GM12801 (cell line): ENCODE data around the gene UBA5.

ENCODE experiments used
- TF ChIP-seq, protein P1 (sequence below): IDR thresholded peaks from one replicate; pipeline ENCODE4 v1.5.1; 2011; ENCODE audit warnings: control low read depth; ENCODE audit not compliant: insufficient read length; ENCODE audit errors: extremely low read depth

The UBA5 gene

DNA sequence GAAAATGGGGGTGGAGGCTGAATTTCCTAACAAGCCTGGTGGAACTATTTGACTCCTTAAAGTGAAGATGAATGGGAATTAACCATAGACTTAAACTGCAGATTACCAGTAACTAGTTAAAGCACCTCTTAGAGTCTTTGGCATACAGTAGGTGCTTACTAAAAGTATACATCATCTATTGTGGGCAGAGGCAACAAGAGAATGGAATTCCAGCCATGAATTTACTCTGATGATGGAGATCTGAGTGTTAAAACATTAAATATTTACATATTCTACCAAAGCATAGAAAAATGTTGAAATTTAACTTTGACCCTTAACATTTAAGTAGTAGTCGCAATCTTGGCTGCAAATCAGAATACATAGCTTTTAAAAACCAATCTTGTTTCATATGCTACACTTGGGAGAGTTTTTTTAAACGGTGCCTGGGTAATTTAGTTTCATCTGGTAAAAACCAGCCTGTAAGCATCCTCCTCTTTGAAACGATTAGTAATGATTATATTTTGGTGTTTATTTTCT lies 5.2 kb downstream of the UBA5 start:
- TF ChIP-seq, protein P1, sequence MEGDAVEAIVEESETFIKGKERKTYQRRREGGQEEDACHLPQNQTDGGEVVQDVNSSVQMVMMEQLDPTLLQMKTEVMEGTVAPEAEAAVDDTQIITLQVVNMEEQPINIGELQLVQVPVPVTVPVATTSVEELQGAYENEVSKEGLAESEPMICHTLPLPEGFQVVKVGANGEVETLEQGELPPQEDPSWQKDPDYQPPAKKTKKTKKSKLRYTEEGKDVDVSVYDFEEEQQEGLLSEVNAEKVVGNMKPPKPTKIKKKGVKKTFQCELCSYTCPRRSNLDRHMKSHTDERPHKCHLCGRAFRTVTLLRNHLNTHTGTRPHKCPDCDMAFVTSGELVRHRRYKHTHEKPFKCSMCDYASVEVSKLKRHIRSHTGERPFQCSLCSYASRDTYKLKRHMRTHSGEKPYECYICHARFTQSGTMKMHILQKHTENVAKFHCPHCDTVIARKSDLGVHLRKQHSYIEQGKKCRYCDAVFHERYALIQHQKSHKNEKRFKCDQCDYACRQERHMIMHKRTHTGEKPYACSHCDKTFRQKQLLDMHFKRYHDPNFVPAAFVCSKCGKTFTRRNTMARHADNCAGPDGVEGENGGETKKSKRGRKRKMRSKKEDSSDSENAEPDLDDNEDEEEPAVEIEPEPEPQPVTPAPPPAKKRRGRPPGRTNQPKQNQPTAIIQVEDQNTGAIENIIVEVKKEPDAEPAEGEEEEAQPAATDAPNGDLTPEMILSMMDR, result no peak

DNA sequence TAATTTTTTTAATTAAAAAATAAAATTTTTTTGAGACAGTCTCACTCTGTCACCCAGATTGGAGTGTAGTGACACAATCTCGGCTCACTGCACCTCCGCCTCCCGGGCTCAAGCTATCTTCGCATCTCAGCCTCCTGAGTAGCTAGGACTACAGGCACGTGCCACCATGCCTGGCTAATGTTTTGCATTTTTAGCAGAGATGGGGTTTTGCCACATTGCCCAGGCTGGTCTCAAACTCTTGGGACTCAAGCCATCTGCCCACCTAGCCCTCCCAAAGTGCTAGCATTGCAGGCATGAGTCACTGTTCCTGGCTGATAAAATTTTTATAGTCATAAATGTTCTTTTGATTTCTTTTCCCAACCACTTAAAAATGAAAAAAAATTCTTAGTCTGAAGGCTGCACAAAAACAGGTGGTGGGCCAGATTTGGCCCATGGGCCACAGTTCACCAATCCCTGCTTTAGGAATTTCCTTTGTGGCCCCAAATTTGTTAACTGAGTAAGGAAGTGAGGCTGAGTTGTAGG lies 9.2 kb downstream of the UBA5 start:
- TF ChIP-seq, protein P1, result no peak

DNA sequence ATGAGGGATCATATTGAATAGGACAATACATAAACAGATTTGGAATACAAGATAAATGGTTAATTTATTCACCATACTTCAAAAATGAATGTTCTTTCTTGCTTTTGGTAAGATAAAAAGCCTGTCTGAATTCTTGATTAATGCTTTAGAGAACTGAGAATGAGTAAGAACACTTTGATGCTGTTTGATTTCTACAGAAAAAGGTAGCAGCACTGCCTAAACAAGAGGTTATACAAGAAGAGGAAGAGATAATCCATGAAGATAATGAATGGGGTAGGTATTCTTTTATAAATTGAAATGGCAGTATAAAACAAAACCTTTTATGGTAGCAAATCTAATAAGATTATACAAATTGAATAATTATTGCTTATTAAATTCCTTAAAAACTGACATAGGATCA lies 15.3 kb downstream of the UBA5 start:
- TF ChIP-seq, protein P1, result no peak

DNA sequence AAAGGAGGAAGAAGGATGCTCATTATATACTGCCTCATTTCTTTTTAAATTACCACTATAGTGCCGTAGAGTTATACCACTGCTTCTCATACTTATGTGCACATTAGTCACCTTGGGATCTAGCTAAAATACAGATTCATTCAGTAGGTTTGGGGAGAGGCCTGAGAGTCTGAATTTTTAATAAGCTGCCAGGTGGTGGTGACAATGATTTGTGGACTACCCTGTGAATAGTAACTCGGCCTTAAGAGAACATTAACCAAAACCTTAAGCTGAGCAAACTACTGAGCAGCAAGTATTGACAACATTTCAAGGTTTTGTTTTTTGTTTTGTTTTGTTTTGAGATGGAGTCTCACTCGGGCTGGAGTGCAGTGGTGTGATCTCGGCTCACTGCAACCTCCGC lies 19.8 kb downstream of the UBA5 start:
- TF ChIP-seq, protein P1, result no peak

DNA sequence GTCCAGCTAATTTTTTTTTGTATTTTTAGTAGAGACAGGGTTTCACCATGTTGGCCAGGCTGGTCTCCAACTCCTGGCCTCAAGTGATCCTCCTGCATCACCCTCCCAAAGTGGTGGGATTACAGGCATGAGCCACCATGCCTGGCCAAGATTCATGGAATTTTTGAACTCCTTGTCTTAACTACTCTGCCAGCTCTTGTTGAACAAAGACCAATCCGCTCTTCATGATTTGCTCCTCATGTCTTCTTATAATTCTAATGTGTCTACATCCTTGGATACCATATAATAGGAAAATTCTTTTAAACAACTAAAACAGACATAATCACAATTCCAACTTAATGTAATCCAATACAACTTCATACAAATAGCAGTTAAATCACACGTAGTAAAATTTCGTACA lies 21.3 kb downstream of the UBA5 start:
- TF ChIP-seq, protein P1, result no peak

DNA sequence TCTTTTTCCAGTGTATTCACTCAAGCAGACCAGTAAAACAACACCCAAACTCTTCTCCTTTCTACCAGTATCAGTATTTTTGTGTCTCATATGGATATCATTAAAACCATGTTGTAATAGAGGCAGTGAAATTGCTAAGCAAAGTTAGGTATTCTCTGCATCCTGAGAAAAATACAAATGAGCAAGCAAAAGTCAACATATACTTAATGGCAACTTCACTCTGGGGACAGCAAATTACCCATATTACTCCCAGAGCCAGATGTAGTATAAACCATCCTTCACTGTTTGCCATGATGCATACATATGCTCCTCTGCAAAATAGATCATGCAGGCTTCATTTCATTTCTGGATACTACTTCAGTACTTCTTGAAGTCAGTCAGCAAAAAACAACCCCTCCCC lies 22.1 kb downstream of the UBA5 start:
- TF ChIP-seq, protein P1, result no peak

DNA sequence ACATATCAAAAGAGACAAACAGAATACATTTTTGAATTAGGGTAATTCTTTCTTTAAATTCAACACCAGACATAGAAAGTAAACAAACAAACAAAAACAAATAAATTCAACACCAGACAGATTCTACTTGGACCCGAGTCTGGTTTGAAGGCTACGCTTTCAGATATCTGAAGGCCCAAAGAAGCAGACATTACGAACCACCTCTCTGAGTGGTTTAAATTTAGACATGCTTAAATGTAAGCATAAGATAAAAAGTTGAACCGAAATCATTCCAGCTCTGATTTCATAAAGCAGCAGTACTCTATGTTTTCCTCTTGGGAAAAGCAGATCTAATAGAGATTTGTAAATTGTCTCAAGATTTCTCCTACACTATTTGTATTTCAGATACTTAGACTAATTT lies 29.9 kb downstream of the UBA5 start:
- TF ChIP-seq, protein P1, result no peak

DNA sequence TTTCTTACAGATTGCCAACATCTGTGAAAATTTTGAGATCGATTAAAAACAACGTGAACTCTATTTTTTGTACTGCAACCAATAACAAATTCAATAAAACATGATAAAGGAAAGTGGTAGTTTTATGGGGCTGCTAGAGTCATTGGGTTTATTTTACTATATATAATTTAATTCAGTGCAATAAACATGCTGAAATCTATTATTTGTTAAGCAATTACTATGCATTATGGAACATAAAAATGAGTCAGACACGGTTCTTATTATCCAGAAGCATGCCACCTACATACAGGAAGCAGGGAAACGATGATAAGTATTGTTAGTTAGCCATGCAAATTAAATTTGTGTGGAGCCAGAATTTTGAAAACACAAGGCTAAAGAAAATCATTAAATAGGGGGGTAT lies 34.9 kb downstream of the UBA5 start:
- TF ChIP-seq, protein P1, result no peak
